ENCODE results near the gene FOXRED2. TPM values are rescaled to one million over a fixed set of nuclear protein-coding genes. Genes with fewer than 3 reads are reported as not detected.

The FOXRED2 gene
- total and polyA plus RNA-seq, 2 of the 4 experiments (the other 2 are of a cell fraction), result 1.6 to 4.0 TPM

DNA sequence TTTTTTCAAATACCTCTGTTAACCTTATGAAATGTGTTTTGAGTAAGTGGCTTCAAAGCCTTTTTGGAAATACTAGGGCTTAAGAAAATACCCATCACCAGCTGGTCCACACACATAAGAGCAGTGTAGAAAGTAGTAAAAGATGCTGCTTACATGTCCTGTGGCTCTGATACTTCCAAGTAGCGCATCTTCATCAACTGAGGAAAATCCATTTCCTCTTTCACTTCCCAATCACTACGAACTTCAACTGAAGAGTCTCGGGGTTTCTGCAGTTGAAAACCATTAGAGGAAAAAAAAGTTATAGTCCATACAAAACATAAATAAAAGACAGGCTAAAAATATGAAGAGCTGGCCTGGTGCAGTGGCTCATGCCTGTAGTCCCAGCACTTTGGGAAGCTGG lies 13.6 kb upstream of the FOXRED2 start:
- CTCF ChIA-PET, result interaction anchor here (1.6 kb wide), 1 partner anchor 336 kb away, joined by 3 read pairs; no protein-coding TSS in a partner anchor

More for the DNA sequence above, 13.6 kb upstream of the FOXRED2 start:
- H3K9me1 ChIP-seq (ENCODE audit: insufficient read depth, low read length), result no peaks in the 10 kb centered on the region; the same call in 1 of the 2 replicates
- H3K4me3 ChIP-seq (ENCODE audit: insufficient read depth, low read depth, low read length), result no peak overlapping the region
- no peak overlapping the region for H3K14ac ChIP-seq (replicated peaks; ENCODE audit: low read depth, low read length)
- H3K9me3 ChIP-seq (ENCODE audit: control insufficient read depth, insufficient read depth, low read length), result no peaks in the 10 kb centered on the region
- no peak overlapping the region for H2BK120ac ChIP-seq (ENCODE audit: low read depth, low read length)
- H4K91ac ChIP-seq (ENCODE audit: insufficient read depth, low read depth, low read length), result no peak overlapping the region
- no peak overlapping the region for H2AK9ac ChIP-seq (replicated peaks; ENCODE audit: low read depth, low read length, poor library complexity)
- H3K27ac ChIP-seq (ENCODE audit: insufficient read depth, low read length), result no peak overlapping the region
- H3K4ac ChIP-seq (ENCODE audit: low read depth, low read length), result no peak overlapping the region
- DNase-seq (no peak), ATAC-seq (ENCODE audit: low read depth) (no peak)
- no peak for TF ChIP-seq FOS (IDR thresholded peaks at IDR 0.05; ENCODE audit: low read depth, low read length)
- TF ChIP-seq RCOR1 (IDR thresholded peaks at IDR 0.05; ENCODE audit: insufficient replicate concordance, low read length), result no peak
- TF ChIP-seq, protein P1, sequence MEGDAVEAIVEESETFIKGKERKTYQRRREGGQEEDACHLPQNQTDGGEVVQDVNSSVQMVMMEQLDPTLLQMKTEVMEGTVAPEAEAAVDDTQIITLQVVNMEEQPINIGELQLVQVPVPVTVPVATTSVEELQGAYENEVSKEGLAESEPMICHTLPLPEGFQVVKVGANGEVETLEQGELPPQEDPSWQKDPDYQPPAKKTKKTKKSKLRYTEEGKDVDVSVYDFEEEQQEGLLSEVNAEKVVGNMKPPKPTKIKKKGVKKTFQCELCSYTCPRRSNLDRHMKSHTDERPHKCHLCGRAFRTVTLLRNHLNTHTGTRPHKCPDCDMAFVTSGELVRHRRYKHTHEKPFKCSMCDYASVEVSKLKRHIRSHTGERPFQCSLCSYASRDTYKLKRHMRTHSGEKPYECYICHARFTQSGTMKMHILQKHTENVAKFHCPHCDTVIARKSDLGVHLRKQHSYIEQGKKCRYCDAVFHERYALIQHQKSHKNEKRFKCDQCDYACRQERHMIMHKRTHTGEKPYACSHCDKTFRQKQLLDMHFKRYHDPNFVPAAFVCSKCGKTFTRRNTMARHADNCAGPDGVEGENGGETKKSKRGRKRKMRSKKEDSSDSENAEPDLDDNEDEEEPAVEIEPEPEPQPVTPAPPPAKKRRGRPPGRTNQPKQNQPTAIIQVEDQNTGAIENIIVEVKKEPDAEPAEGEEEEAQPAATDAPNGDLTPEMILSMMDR (conservative IDR thresholded peaks at IDR 0.05; ENCODE audit: low read depth, low read length), result no peak
- no peak for TF ChIP-seq RFX5 (IDR thresholded peaks at IDR 0.05; ENCODE audit: low read depth, low read length)
- TF ChIP-seq RAD21 (IDR thresholded peaks at IDR 0.05; ENCODE audit: low read length), result no peak
- no peak for TF ChIP-seq MAZ (IDR thresholded peaks at IDR 0.05; ENCODE audit: borderline replicate concordance, low read depth, low read length)
- TF ChIP-seq MAFK (IDR thresholded peaks at IDR 0.05; ENCODE audit: low read depth, low read length), result no peak
- TF ChIP-seq, protein P2, sequence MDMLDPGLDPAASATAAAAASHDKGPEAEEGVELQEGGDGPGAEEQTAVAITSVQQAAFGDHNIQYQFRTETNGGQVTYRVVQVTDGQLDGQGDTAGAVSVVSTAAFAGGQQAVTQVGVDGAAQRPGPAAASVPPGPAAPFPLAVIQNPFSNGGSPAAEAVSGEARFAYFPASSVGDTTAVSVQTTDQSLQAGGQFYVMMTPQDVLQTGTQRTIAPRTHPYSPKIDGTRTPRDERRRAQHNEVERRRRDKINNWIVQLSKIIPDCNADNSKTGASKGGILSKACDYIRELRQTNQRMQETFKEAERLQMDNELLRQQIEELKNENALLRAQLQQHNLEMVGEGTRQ (IDR thresholded peaks at IDR 0.05; ENCODE audit: low read depth, low read length), result no peak
- no peak for TF ChIP-seq BHLHE40 (IDR thresholded peaks at IDR 0.05; ENCODE audit: low read depth, low read length)
- TF ChIP-seq POLR2A (IDR thresholded peaks at IDR 0.05; ENCODE audit: low read depth, low read length), result no peak
- TF ChIP-seq MXI1 (IDR thresholded peaks at IDR 0.05; ENCODE audit: borderline replicate concordance, low read depth, low read length), result no peak
- no peak for TF ChIP-seq NFE2L2 (IDR thresholded peaks at IDR 0.05; ENCODE audit: low read depth, low read length)
- TF ChIP-seq SMC3 (IDR thresholded peaks at IDR 0.05; ENCODE audit: low read depth, low read length), result no peak
- TF ChIP-seq CHD1 (IDR thresholded peaks at IDR 0.05; ENCODE audit: low read depth, low read length), result no peak
- TF ChIP-seq, protein P3, sequence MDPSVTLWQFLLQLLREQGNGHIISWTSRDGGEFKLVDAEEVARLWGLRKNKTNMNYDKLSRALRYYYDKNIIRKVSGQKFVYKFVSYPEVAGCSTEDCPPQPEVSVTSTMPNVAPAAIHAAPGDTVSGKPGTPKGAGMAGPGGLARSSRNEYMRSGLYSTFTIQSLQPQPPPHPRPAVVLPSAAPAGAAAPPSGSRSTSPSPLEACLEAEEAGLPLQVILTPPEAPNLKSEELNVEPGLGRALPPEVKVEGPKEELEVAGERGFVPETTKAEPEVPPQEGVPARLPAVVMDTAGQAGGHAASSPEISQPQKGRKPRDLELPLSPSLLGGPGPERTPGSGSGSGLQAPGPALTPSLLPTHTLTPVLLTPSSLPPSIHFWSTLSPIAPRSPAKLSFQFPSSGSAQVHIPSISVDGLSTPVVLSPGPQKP (IDR thresholded peaks at IDR 0.05; ENCODE audit: borderline replicate concordance, low read depth, low read length), result no peak
- TF ChIP-seq CEBPB (IDR thresholded peaks at IDR 0.05; ENCODE audit: low read depth, low read length), result no peak
- no peaks in the 10 kb centered on the region for H3K27me3 ChIP-seq (ENCODE audit: control insufficient read depth, insufficient read depth, low read length)
- H3K36me3 ChIP-seq (ENCODE audit: control insufficient read depth, insufficient read depth, low read length), result peaks cover 85% of the 10 kb centered on the region
- H4K8ac ChIP-seq (ENCODE audit: low read depth in 2 of 2, low read length in 2 of 2), result no peak overlapping the region
- intact Hi-C loops (cut with micrococcal nuclease) (no loop called here), in situ Hi-C loops (cut with MboI; ENCODE audit: low sequenced_read_pairs) (loop anchor here (25.0 kb wide), 1 partner anchor 1208 kb away; no protein-coding TSS in a partner anchor), dilution Hi-C loops (cut with HindIII; ENCODE audit: low sequenced_read_pairs, unreplicated experiment) (no loop called here)
- no peak overlapping the region for H3K56ac ChIP-seq (ENCODE audit: extremely low read depth, insufficient read depth, low read length)
- peaks cover 29 to 40% of the 10 kb centered on the region in 2 experiments for H3K79me1 ChIP-seq (ENCODE audit: low read depth in 1 of 2, low read length in 2 of 2)
- no peak overlapping the region for H3K4me2 ChIP-seq (ENCODE audit: low read depth, low read length)
- no peak overlapping the region for H3K18ac ChIP-seq (ENCODE audit: low read depth, low read length)
- H4K5ac ChIP-seq (ENCODE audit: low read depth, low read length), result no peak overlapping the region
- POLR2A ChIA-PET (ENCODE audit: unreplicated experiment), result no interaction called here
- no peak overlapping the region for H2BK20ac ChIP-seq (ENCODE audit: low read depth, low read length)
- H2BK15ac ChIP-seq (ENCODE audit: low read depth, low read length), result no peak overlapping the region
- H2AFZ ChIP-seq (replicated peaks; ENCODE audit: low read length, poor library complexity), result no peak overlapping the region
- H4K20me1 ChIP-seq (ENCODE audit: insufficient read depth, low read length), result peaks cover 11% of the 10 kb centered on the region; the same call in 1 of the 2 replicates
- no TSS peak for BruUV-seq (replicated peaks)
- H2AK5ac ChIP-seq (ENCODE audit: low read depth, low read length), result no peak overlapping the region
- H3K9ac ChIP-seq (ENCODE audit: low read depth, low read length), result no peak overlapping the region
- no CpG with 5 or more reads among the region's 3 CpGs for WGBS, 2 experiments (ENCODE audit: extremely low coverage in 2 of 2, insufficient read length in 1 of 2)
- H3K4me1 ChIP-seq (ENCODE audit: control insufficient read depth, insufficient read depth, low read length), result no peaks in the 10 kb centered on the region
- H2BK5ac ChIP-seq (ENCODE audit: low read depth, low read length, poor library complexity, severe bottlenecking), result no peak overlapping the region
- H3K23ac ChIP-seq (ENCODE audit: low read depth, low read length), result no peak overlapping the region
